ENCODE results near the gene FHAD1. TPM values are rescaled to one million over a fixed set of nuclear protein-coding genes. Genes with fewer than 3 reads are reported as not detected.

Gene FHAD1
- total and polyA plus RNA-seq, 10 of the 15 experiments (the other 5 are each of a cell fraction or from before 2014, with no cell fraction given): 0.09 to 1.0 (median 0.32) TPM; not detected in 2

GRCh38 chr1:15299806-15300205 is 52.8 kb downstream of the FHAD1 start:
- 23% methylated on average over 4 of the region's 4 CpGs for WGBS (ENCODE audit: insufficient coverage, insufficient replicate concordance, low lambda C conversion rate, missing lambda C conversion rate)
- Histone ChIP-seq H4K20me1 (ENCODE audit: control insufficient read depth, insufficient read depth) (no peaks in the 10 kb centered on the region), H2AFZ (ENCODE audit: control insufficient read depth, low read depth, low read length) (no peak overlapping the region), H3K4me2 (ENCODE audit: control insufficient read depth, insufficient read depth) (no peak overlapping the region), H3K27ac (ENCODE audit: control insufficient read depth, insufficient read depth) (no peak overlapping the region), H3K9ac (ENCODE audit: control insufficient read depth, insufficient read depth, low read length) (no peak overlapping the region), H3K27me3 (replicated peaks in 1 of 2; ENCODE audit: control insufficient read depth in 2 of 2, insufficient read depth in 2 of 2, low read length in 1 of 2) (no peaks in the 10 kb centered on the region), H3K4me1 (ENCODE audit: control insufficient read depth, insufficient read depth, low read length) (0 out of 2 replicates have a peak, but pooled peaks cover 3% of the 10 kb centered on the region), H3K79me2 (ENCODE audit: control insufficient read depth, insufficient read depth, low read length) (no peaks in the 10 kb centered on the region), H3K4me3 (no peak overlapping the region), H3K9me3 (replicated peaks; ENCODE audit: control insufficient read depth, insufficient read depth, low read length) (no peaks in the 10 kb centered on the region; the same call in 2 of the 3 replicates), H3K36me3 (ENCODE audit: control insufficient read depth in 2 of 2, insufficient read depth in 2 of 2, low read length in 1 of 2) (no peaks in the 10 kb centered on the region)
- in situ Hi-C loops (cut with MboI) (loop anchor here (10.0 kb wide), 1 partner anchor 175 kb away; no protein-coding TSS in a partner anchor), intact Hi-C loops (cut with micrococcal nuclease; ENCODE audit: unreplicated experiment) (no loop called here)
- ChIA-PET RAD21 (ENCODE audit: unreplicated experiment) (interaction anchor here (1.2 kb wide), 2 partner anchors 14 to 171 kb away, joined by 3 to 4 read pairs; no protein-coding TSS in a partner anchor), SMC1A (ENCODE audit: uncharacterized antibody, unreplicated experiment) (interaction anchor here (1.0 to 2.5 kb wide), 3 partner anchors 12 to 170 kb away, joined by 3 to 5 read pairs (median 5); no protein-coding TSS in a partner anchor), POLR2A (no interaction called here), CTCF (interaction anchor here (7.4 kb wide), 1 partner anchor 170 kb away, joined by 105 read pairs; no protein-coding TSS in a partner anchor)
- no TSS peak for BruUV-seq (replicated peaks)
- TF ChIP-seq RELA (IDR thresholded peaks at IDR 0.05; ENCODE audit: borderline replicate concordance, partially characterized antibody): no peak
- no peak for TF ChIP-seq CEBPZ (IDR thresholded peaks at IDR 0.05; ENCODE audit: low read depth, low read length)
- no peak for TF ChIP-seq HDAC6 (IDR thresholded peaks at IDR 0.05; ENCODE audit: unreplicated experiment)
- ATAC-seq: no peak
- DNase-seq (ENCODE audit: low read depth, low spot score): no peak
- no peak for FAIRE-seq
